Measurements from ENCODE around the gene KLHDC8B. TPM values are rescaled to one million over a fixed set of nuclear protein-coding genes. Genes with fewer than 3 reads are reported as not detected.
A peak's percentile ranks its signal among the peaks of the same experiment; 100 is the strongest.

The KLHDC8B gene
- total and polyA plus RNA-seq, 4 experiments from 2014 or later: 1.3 to 2.0 (median 1.9) TPM

- no peaks in the 10 kb centered on the region for H3K27me3 ChIP-seq (ENCODE audit: insufficient read depth, low read length)
- H3K9me3 ChIP-seq (ENCODE audit: control insufficient read depth in 1 of 2, low read length in 2 of 2): no peaks in the 10 kb centered on the region
- H3K4me1 Mint-ChIP-seq: peaks cover 5 to 22% (median 11%) of the 10 kb centered on the region in 4 donors
- peaks cover 0 to 2% (median 0%) of the 10 kb centered on the region in 8 donors for H3K9me3 Mint-ChIP-seq
- intact Hi-C loops (cut with micrococcal nuclease): loop anchor here (5.0 kb wide), 1 partner anchor 105 kb away; the partner anchor contains the start of gene C3orf62
- no peak overlapping the region for H3K4me3 ChIP-seq (ENCODE audit: low read length in 2 of 2)
- no peaks in the 10 kb centered on the region for H3K36me3 ChIP-seq (ENCODE audit: insufficient read depth, low read length)
- no peaks in the 10 kb centered on the region for H3K27me3 Mint-ChIP-seq
- H3K4me1 ChIP-seq (ENCODE audit: insufficient read depth, low read length): peaks cover 14% of the 10 kb centered on the region
- H3K4me3 Mint-ChIP-seq: peak overlapping the region in 5 of 8 donors; percentile 7 to 62 (median 31)
- ChIA-PET CTCF (ENCODE audit: partially characterized antibody) (interaction anchor here (1.1 kb wide), 1 partner anchor 14 kb away, joined by 3 read pairs; no protein-coding TSS in a partner anchor), POLR2A (ENCODE audit: partially characterized antibody) (no interaction called here)
- H3K27ac Mint-ChIP-seq: peak overlapping the region in 1 of 7 donors; percentile 36
- no peak overlapping the region for H3K27ac ChIP-seq (ENCODE audit: low read depth, low read length)
- no peak for DNase-seq
- peaks cover 0 to 1% of the 10 kb centered on the region in 2 donors for H3K36me3 Mint-ChIP-seq
These were observed 1.2 kb downstream of the KLHDC8B start for GRCh38 chr3:49172551-49173041.

- H3K9me3 Mint-ChIP-seq: peaks cover 0 to 2% (median 0%) of the 10 kb centered on the region in 8 donors
- H3K27ac ChIP-seq (ENCODE audit: low read depth, low read length): no peak overlapping the region
- no peaks in the 10 kb centered on the region for H3K27me3 Mint-ChIP-seq
- peaks cover 5 to 22% (median 11%) of the 10 kb centered on the region in 4 donors for H3K4me1 Mint-ChIP-seq
- H3K4me3 ChIP-seq (ENCODE audit: low read length in 2 of 2): no peak overlapping the region
- intact Hi-C loops (cut with micrococcal nuclease): loop anchor here (5.0 kb wide), 1 partner anchor 104 kb away; the partner anchor contains the start of gene C3orf62
- no peaks in the 10 kb centered on the region for H3K36me3 ChIP-seq (ENCODE audit: insufficient read depth, low read length)
- no peaks in the 10 kb centered on the region for H3K9me3 ChIP-seq (ENCODE audit: control insufficient read depth in 1 of 2, low read length in 2 of 2)
- peaks cover 14% of the 10 kb centered on the region for H3K4me1 ChIP-seq (ENCODE audit: insufficient read depth, low read length)
- no peak for DNase-seq
- peaks cover 0 to 1% of the 10 kb centered on the region in 2 donors for H3K36me3 Mint-ChIP-seq
- ChIA-PET POLR2A (ENCODE audit: partially characterized antibody) (no interaction called here), CTCF (ENCODE audit: partially characterized antibody) (no interaction called here)
- no peak overlapping the region for H3K4me3 Mint-ChIP-seq
- no peaks in the 10 kb centered on the region for H3K27me3 ChIP-seq (ENCODE audit: insufficient read depth, low read length)
- no peak overlapping the region for H3K27ac Mint-ChIP-seq
These were observed 1.9 kb downstream of the KLHDC8B start for GRCh38 chr3:49173116-49173791.

GRCh38 chr3:49173792-49174170, 2.4 kb downstream of the KLHDC8B start:
- Mint-ChIP-seq H3K4me3 (no peak overlapping the region), H3K27me3 (peaks cover under 1 to 2% of the 10 kb centered on the region in 2 donors), H3K36me3 (peaks cover 0 to 1% of the 10 kb centered on the region in 2 donors), H3K27ac (no peak overlapping the region), H3K4me1 (peaks cover 5 to 22% (median 11%) of the 10 kb centered on the region in 4 donors), H3K9me3 (peaks cover 0 to 2% (median 0%) of the 10 kb centered on the region in 8 donors)
- Histone ChIP-seq H3K4me3 (ENCODE audit: low read length in 2 of 2) (no peak overlapping the region), H3K9me3 (ENCODE audit: control insufficient read depth in 1 of 2, low read length in 2 of 2) (no peaks in the 10 kb centered on the region), H3K27me3 (ENCODE audit: insufficient read depth, low read length) (no peaks in the 10 kb centered on the region), H3K36me3 (ENCODE audit: insufficient read depth, low read length) (no peaks in the 10 kb centered on the region), H3K27ac (ENCODE audit: low read depth, low read length) (no peak overlapping the region), H3K4me1 (ENCODE audit: insufficient read depth, low read length) (peaks cover 14% of the 10 kb centered on the region)
- POLR2A ChIA-PET (ENCODE audit: partially characterized antibody): no interaction called here
- no peak for DNase-seq
- intact Hi-C loops (cut with micrococcal nuclease): loop anchor here (5.0 kb wide), 1 partner anchor 104 kb away; the partner anchor contains the start of gene C3orf62
- CTCF ChIA-PET (ENCODE audit: partially characterized antibody): no interaction called here

GRCh38 chr3:49174397-49174985, 3.1 kb downstream of the KLHDC8B start:
- peaks cover 0 to 1% of the 10 kb centered on the region in 2 donors for H3K36me3 Mint-ChIP-seq
- H3K36me3 ChIP-seq (ENCODE audit: insufficient read depth, low read length): no peaks in the 10 kb centered on the region
- H3K27me3 Mint-ChIP-seq: peaks cover 8 to 9% of the 10 kb centered on the region in 2 donors
- H3K27ac ChIP-seq (ENCODE audit: low read depth, low read length): no peak overlapping the region
- no peak overlapping the region for H3K27ac Mint-ChIP-seq
- H3K4me3 Mint-ChIP-seq: peak overlapping the region in 1 of 8 donors; percentile 43
- no peak for DNase-seq
- H3K4me3 ChIP-seq (ENCODE audit: low read length in 2 of 2): no peak overlapping the region
- H3K9me3 ChIP-seq (ENCODE audit: control insufficient read depth in 1 of 2, low read length in 2 of 2): no peaks in the 10 kb centered on the region
- peaks cover 0 to 2% (median 0%) of the 10 kb centered on the region in 8 donors for H3K9me3 Mint-ChIP-seq
- H3K4me1 Mint-ChIP-seq: peaks cover 5 to 21% (median 11%) of the 10 kb centered on the region in 4 donors
- H3K27me3 ChIP-seq (ENCODE audit: insufficient read depth, low read length): no peaks in the 10 kb centered on the region
- ChIA-PET CTCF (ENCODE audit: partially characterized antibody) (no interaction called here), POLR2A (ENCODE audit: partially characterized antibody) (interaction anchor here (1.2 kb wide), 1 partner anchor 153 kb away, joined by 3 read pairs; the partner anchor contains the start of gene NDUFAF3)
- intact Hi-C loops (cut with micrococcal nuclease): loop anchor here (5.0 kb wide), 1 partner anchor 103 kb away; the partner anchor contains the start of gene C3orf62
- peaks cover 14% of the 10 kb centered on the region for H3K4me1 ChIP-seq (ENCODE audit: insufficient read depth, low read length)

GRCh38 chr3:49175530-49175929, 4.1 kb downstream of the KLHDC8B start:
- no peaks in the 10 kb centered on the region for H3K27me3 ChIP-seq (ENCODE audit: insufficient read depth, low read length)
- no peaks in the 10 kb centered on the region for H3K9me3 ChIP-seq (ENCODE audit: control insufficient read depth in 1 of 2, low read length in 2 of 2)
- intact Hi-C loops (cut with micrococcal nuclease): no loop called here
- Mint-ChIP-seq H3K27me3 (peaks cover 10 to 12% of the 10 kb centered on the region in 2 donors), H3K9me3 (no peaks in the 10 kb centered on the region), H3K4me3 (no peak overlapping the region), H3K27ac (no peak overlapping the region), H3K4me1 (peaks cover 3 to 15% (median 8%) of the 10 kb centered on the region in 4 donors), H3K36me3 (peaks cover 0 to 1% of the 10 kb centered on the region in 2 donors)
- no peak overlapping the region for H3K4me3 ChIP-seq (ENCODE audit: low read length in 2 of 2)
- POLR2A ChIA-PET (ENCODE audit: partially characterized antibody): interaction anchor here (1.2 kb wide), 1 partner anchor 154 kb away, joined by 3 read pairs; the partner anchor contains the start of gene NDUFAF3
- CTCF ChIA-PET (ENCODE audit: partially characterized antibody): interaction anchor here (1.0 kb wide), 1 partner anchor 30 kb away, joined by 3 read pairs; no protein-coding TSS in a partner anchor
- no peaks in the 10 kb centered on the region for H3K36me3 ChIP-seq (ENCODE audit: insufficient read depth, low read length)
- no peak for DNase-seq
- peaks cover 13% of the 10 kb centered on the region for H3K4me1 ChIP-seq (ENCODE audit: insufficient read depth, low read length)
- H3K27ac ChIP-seq (ENCODE audit: low read depth, low read length): no peak overlapping the region

GRCh38 chr3:49177073-49177472, 5.7 kb downstream of the KLHDC8B start:
- Histone ChIP-seq H3K27me3 (ENCODE audit: insufficient read depth, low read length) (no peaks in the 10 kb centered on the region), H3K4me1 (ENCODE audit: insufficient read depth, low read length) (peaks cover 2% of the 10 kb centered on the region), H3K36me3 (ENCODE audit: insufficient read depth, low read length) (no peaks in the 10 kb centered on the region), H3K9me3 (ENCODE audit: control insufficient read depth in 1 of 2, low read length in 2 of 2) (no peaks in the 10 kb centered on the region), H3K4me3 (ENCODE audit: low read length in 2 of 2) (no peak overlapping the region), H3K27ac (ENCODE audit: low read depth, low read length) (no peak overlapping the region)
- DNase-seq: no peak
- Mint-ChIP-seq H3K4me3 (no peak overlapping the region), H3K9me3 (peaks cover 0 to 5% (median 0%) of the 10 kb centered on the region in 8 donors), H3K4me1 (peaks cover 0 to 4% (median under 1%) of the 10 kb centered on the region in 4 donors), H3K27ac (no peak overlapping the region), H3K27me3 (peaks cover 12 to 14% of the 10 kb centered on the region in 2 donors), H3K36me3 (no peaks in the 10 kb centered on the region)
- ChIA-PET CTCF (ENCODE audit: partially characterized antibody) (no interaction called here), POLR2A (ENCODE audit: partially characterized antibody) (no interaction called here)
- intact Hi-C loops (cut with micrococcal nuclease): no loop called here

- no peak for DNase-seq
- no peak overlapping the region for H3K4me3 Mint-ChIP-seq
- H3K9me3 Mint-ChIP-seq: peaks cover 0 to 5% (median 0%) of the 10 kb centered on the region in 8 donors
- no peaks in the 10 kb centered on the region for H3K4me1 Mint-ChIP-seq
- Histone ChIP-seq H3K9me3 (ENCODE audit: control insufficient read depth in 1 of 2, low read length in 2 of 2) (no peaks in the 10 kb centered on the region), H3K4me1 (ENCODE audit: insufficient read depth, low read length) (no peaks in the 10 kb centered on the region), H3K27me3 (ENCODE audit: insufficient read depth, low read length) (no peaks in the 10 kb centered on the region), H3K4me3 (ENCODE audit: low read length in 2 of 2) (no peak overlapping the region), H3K36me3 (ENCODE audit: insufficient read depth, low read length) (no peaks in the 10 kb centered on the region), H3K27ac (ENCODE audit: low read depth, low read length) (no peak overlapping the region)
- no peaks in the 10 kb centered on the region for H3K36me3 Mint-ChIP-seq
- POLR2A ChIA-PET (ENCODE audit: partially characterized antibody): no interaction called here
- H3K27ac Mint-ChIP-seq: no peak overlapping the region
- H3K27me3 Mint-ChIP-seq: peaks cover 12 to 14% of the 10 kb centered on the region in 2 donors
- intact Hi-C loops (cut with micrococcal nuclease): no loop called here
- CTCF ChIA-PET (ENCODE audit: partially characterized antibody): interaction anchor here (1.0 to 1.5 kb wide), 2 partner anchors 9 to 160 kb away, joined by 3 to 6 read pairs; partner anchors contain the start of genes KLHDC8B and USP4
These were observed 8.7 kb downstream of the KLHDC8B start for GRCh38 chr3:49180116-49180515.
